ENCODE results near the gene AKR7A3.
"Not testable (repeated sequence)": the region's sequence is repeated elsewhere in the genome, so short reads cannot be mapped to it uniquely, and the experiment has no call there.

DNA sequence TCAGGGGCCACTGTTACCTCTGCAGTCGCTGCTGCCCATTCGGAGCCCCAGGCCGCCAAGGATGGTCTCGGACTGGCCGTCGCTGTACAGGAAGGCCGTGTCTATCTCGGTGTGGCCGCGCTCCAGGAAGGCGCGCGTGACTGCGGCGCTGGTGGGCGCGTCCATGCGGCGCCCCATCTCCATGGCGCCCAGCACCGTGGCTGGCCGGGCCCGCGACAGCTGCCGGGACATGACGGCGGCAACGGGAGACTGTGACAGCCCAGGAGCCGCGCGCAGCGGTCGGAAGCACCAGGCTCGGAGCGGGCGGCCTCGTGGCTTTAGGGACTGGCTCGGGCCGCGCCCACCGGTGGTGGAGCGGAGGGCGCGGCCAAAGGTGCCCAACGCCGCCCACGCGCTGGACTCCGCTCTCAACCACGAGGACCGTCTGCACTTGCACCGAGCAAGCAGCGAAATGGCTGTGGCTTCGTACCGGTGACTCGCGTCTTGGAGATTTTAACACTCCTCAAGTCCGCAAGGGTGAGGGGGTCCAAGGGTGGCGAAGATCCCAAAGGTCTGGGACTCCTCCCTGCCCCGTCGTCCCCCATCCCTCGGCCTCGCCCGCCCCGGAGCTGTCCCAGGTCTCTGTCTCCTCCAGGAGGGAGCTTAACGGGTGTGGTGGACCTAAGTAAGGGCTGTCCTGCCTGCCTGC lies 14.6 kb downstream of the AKR7A3 start:
- TF ChIP-seq, protein P1, sequence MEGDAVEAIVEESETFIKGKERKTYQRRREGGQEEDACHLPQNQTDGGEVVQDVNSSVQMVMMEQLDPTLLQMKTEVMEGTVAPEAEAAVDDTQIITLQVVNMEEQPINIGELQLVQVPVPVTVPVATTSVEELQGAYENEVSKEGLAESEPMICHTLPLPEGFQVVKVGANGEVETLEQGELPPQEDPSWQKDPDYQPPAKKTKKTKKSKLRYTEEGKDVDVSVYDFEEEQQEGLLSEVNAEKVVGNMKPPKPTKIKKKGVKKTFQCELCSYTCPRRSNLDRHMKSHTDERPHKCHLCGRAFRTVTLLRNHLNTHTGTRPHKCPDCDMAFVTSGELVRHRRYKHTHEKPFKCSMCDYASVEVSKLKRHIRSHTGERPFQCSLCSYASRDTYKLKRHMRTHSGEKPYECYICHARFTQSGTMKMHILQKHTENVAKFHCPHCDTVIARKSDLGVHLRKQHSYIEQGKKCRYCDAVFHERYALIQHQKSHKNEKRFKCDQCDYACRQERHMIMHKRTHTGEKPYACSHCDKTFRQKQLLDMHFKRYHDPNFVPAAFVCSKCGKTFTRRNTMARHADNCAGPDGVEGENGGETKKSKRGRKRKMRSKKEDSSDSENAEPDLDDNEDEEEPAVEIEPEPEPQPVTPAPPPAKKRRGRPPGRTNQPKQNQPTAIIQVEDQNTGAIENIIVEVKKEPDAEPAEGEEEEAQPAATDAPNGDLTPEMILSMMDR (IDR thresholded peaks at IDR 0.05), result not testable (repeated sequence)
- TF ChIP-seq POLR2A (IDR thresholded peaks at IDR 0.05), result not testable (repeated sequence)

Measured in body of pancreas (tissue), 4 donors.